ENCODE measurements around the gene RAB4B. TPM values are rescaled to one million over a fixed set of nuclear protein-coding genes. Genes with fewer than 3 reads are reported as not detected.

Gene RAB4B
- total and polyA plus RNA-seq, 2 of the 13 experiments (the other 11 are each of a cell fraction or from before 2014, with no cell fraction given) = 3.3 to 5.4 TPM

- TF ChIP-seq ZNF484 (CRISPR knock-in tag; IDR thresholded peaks at IDR 0.05; ENCODE audit: borderline replicate concordance, low read depth) (no peak), ZNF550 (CRISPR knock-in tag; IDR thresholded peaks at IDR 0.05; ENCODE audit: borderline replicate concordance) (no peak), PREB (CRISPR knock-in tag; IDR thresholded peaks at IDR 0.05) (no peak), KIAA2018 (CRISPR knock-in tag; IDR thresholded peaks at IDR 0.05; ENCODE audit: borderline replicate concordance) (no peak), PAXIP1 (CRISPR knock-in tag; conservative IDR thresholded peaks at IDR 0.05) (no peak), ATF6 (CRISPR knock-in tag; conservative IDR thresholded peaks at IDR 0.05) (no peak), ATF1 (CRISPR knock-in tag; IDR thresholded peaks at IDR 0.05) (no peak), SP4 (CRISPR knock-in tag; IDR thresholded peaks at IDR 0.05) (peak; percentile 44), ZFP36L2 (CRISPR knock-in tag; IDR thresholded peaks at IDR 0.05) (no peak), TSC22D2 (CRISPR knock-in tag; IDR thresholded peaks at IDR 0.05; ENCODE audit: borderline replicate concordance) (no peak), ZNF362 (CRISPR knock-in tag; IDR thresholded peaks at IDR 0.05; ENCODE audit: borderline replicate concordance) (no peak)
Observed at GRCh38 chr19:40750874-40751537, 27.0 kb upstream of the RAB4B start, which contains the start of gene SNRPA (continued).
